ENCODE measurements around the gene TMCO4.

The TMCO4 gene

DNA sequence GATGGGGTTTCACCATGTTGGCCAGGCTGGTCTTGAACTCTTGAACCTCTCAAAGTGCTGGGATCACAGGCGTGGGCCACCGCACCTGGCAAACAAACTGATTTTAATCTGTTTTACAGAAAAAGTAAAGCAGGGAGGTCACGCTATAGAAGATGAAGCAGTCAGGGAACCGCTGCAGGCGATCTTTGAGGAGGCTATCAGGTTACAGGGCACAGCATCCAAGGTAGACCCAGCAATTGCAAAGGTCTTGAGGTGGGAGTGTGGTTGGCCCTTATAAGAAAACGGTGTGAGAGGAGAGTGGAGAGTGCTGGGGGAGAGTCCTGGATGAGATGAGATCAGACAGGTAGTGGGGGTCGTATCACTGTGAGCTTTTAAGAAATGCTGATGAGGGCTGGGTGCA lies 2.6 kb upstream of the TMCO4 start:
- TF ChIP-seq, protein P1, sequence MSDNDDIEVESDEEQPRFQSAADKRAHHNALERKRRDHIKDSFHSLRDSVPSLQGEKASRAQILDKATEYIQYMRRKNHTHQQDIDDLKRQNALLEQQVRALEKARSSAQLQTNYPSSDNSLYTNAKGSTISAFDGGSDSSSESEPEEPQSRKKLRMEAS (IDR thresholded peaks at IDR 0.05): no peak
- TF ChIP-seq, protein P2, sequence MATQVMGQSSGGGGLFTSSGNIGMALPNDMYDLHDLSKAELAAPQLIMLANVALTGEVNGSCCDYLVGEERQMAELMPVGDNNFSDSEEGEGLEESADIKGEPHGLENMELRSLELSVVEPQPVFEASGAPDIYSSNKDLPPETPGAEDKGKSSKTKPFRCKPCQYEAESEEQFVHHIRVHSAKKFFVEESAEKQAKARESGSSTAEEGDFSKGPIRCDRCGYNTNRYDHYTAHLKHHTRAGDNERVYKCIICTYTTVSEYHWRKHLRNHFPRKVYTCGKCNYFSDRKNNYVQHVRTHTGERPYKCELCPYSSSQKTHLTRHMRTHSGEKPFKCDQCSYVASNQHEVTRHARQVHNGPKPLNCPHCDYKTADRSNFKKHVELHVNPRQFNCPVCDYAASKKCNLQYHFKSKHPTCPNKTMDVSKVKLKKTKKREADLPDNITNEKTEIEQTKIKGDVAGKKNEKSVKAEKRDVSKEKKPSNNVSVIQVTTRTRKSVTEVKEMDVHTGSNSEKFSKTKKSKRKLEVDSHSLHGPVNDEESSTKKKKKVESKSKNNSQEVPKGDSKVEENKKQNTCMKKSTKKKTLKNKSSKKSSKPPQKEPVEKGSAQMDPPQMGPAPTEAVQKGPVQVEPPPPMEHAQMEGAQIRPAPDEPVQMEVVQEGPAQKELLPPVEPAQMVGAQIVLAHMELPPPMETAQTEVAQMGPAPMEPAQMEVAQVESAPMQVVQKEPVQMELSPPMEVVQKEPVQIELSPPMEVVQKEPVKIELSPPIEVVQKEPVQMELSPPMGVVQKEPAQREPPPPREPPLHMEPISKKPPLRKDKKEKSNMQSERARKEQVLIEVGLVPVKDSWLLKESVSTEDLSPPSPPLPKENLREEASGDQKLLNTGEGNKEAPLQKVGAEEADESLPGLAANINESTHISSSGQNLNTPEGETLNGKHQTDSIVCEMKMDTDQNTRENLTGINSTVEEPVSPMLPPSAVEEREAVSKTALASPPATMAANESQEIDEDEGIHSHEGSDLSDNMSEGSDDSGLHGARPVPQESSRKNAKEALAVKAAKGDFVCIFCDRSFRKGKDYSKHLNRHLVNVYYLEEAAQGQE (IDR thresholded peaks at IDR 0.05; ENCODE audit: low read depth): no peak
- no peak for TF ChIP-seq EGR1 (IDR thresholded peaks at IDR 0.05)
- no peak for TF ChIP-seq ZBTB7A (IDR thresholded peaks at IDR 0.05; ENCODE audit: low read depth)
- no peak for TF ChIP-seq TAF1 (IDR thresholded peaks at IDR 0.05; ENCODE audit: low read depth)
- TF ChIP-seq RAD21 (IDR thresholded peaks at IDR 0.05; ENCODE audit: low read depth): no peak
- TF ChIP-seq, protein P3, sequence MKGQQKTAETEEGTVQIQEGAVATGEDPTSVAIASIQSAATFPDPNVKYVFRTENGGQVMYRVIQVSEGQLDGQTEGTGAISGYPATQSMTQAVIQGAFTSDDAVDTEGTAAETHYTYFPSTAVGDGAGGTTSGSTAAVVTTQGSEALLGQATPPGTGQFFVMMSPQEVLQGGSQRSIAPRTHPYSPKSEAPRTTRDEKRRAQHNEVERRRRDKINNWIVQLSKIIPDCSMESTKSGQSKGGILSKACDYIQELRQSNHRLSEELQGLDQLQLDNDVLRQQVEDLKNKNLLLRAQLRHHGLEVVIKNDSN (IDR thresholded peaks at IDR 0.05): no peak
- no peak for TF ChIP-seq TCF12 (IDR thresholded peaks at IDR 0.05; ENCODE audit: low read depth)
- no peak for TF ChIP-seq EP300 (IDR thresholded peaks at IDR 0.05; ENCODE audit: borderline replicate concordance)
- no peak for TF ChIP-seq CEBPB (IDR thresholded peaks at IDR 0.05)
- no peak for TF ChIP-seq TEAD4 (IDR thresholded peaks at IDR 0.05)
- no peak for TF ChIP-seq CREB1 (IDR thresholded peaks at IDR 0.05; ENCODE audit: low read depth)
- no peak for TF ChIP-seq YY1 (IDR thresholded peaks at IDR 0.05; ENCODE audit: low read depth)
- no peak for TF ChIP-seq NFIC (IDR thresholded peaks at IDR 0.05)
- no peak for TF ChIP-seq FOXM1 (IDR thresholded peaks at IDR 0.05; ENCODE audit: borderline replicate concordance, low read depth)

DNA sequence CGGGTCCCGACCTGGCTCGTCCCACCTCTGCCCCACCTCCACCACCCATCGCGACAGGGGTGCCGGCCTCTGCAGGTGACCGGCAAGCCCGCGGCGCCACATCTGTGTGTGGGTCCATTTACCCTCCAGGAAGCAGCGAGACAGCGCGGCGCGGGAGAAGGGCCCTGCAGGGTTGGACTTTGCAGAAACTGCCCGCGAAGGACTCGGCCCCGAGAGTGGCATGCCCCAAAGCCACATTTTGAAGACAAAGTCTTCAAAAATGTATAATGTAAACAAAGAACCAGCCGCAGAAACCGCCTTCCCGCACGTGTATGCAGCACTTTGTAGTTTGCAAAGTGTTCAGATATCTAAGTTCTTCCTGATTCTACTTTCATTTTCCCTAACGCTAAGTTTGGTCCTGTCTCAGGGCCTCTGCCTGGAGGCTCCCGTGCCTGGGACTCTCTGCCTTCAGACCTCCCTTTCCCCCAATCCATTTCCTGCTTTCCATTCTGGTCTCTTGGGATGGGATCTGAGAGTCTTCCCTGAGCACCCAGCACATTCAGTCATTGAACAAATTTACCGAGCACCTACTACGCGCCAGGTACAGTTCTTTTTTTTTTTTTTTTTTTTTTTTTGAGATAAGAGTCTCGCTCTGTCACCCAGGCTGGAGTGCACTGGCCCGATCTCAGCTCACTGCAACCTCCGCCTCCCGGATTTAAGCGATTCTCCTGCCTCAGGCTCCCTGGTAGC lies 524 bp upstream of the TMCO4 start:
- TF ChIP-seq TCF12 (IDR thresholded peaks at IDR 0.05; ENCODE audit: low read depth): peak; percentile 48; the same call in 1 of the 2 replicates
- TF ChIP-seq, protein P1 (IDR thresholded peaks at IDR 0.05): peak; percentile 83
- TF ChIP-seq TAF1 (IDR thresholded peaks at IDR 0.05; ENCODE audit: low read depth): peak; percentile 16; the same call in 1 of the 2 replicates
- no peak for TF ChIP-seq FOXM1 (IDR thresholded peaks at IDR 0.05; ENCODE audit: borderline replicate concordance, low read depth)

DNA sequence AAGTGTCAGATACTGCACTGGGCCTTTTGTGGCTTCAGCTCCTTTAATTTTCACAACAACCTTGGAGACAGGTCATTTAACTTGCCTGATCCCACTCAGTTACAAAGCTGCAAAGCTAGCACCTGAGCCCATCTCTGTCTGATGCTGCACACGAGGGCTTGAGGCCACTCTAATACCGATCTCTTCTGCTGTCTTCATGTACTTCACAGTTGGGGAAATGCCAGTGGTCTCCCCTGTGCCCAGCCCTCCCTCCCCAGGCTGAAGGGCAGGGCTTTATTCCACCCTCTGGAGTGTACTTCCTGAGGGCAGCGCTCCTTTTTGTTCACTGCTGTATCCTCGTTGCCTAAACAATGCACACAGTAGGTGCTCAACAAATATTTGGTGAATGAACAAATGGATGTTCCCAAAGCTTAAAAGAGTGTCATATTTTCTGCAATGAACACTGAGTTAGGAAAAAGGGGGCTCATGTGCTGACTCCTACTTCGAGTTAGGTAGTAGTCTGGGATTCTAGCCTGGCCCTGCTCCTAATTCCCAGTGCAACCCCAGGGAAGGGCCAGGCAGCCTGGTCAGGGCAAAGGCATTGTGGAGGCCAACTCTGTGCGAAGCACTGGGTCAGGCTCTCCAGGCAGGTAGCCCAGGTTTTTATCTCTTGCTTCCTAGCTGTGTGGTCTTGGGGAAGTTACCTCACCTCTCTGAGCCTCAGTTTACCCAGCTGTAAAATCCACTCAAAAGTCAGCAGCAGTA lies 1.1 kb downstream of the TMCO4 start:
- TF ChIP-seq CEBPB (IDR thresholded peaks at IDR 0.05): no peak
- TF ChIP-seq, protein P3 (IDR thresholded peaks at IDR 0.05): no peak
- no peak for TF ChIP-seq CREB1 (IDR thresholded peaks at IDR 0.05; ENCODE audit: low read depth)
- no peak for TF ChIP-seq TAF1 (IDR thresholded peaks at IDR 0.05; ENCODE audit: low read depth)
- no peak for TF ChIP-seq RAD21 (IDR thresholded peaks at IDR 0.05; ENCODE audit: low read depth)
- TF ChIP-seq TCF12 (IDR thresholded peaks at IDR 0.05; ENCODE audit: low read depth): no peak

DNA sequence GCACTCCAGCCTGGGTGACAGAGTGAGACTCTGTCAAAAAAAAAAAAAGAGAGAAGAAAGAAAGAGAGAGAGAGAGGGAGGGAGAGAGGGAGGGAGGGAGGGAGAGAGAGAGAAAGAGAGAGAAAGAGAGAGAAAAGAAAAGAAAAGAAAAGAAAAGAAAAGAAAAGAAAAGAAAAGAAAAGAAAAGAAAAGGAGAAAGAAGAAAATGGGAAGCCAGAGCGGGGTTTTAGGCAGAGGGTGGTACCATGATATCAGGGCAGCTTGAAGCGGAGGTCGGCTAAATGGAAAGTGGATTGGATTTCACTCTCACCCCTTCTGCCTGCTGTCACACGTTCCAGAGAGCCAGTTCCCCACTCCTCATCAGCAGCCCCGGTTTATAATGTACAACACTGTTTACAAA lies 1.9 kb downstream of the TMCO4 start:
- TF ChIP-seq TAF1 (IDR thresholded peaks at IDR 0.05; ENCODE audit: low read depth) (no peak), RAD21 (IDR thresholded peaks at IDR 0.05; ENCODE audit: low read depth) (no peak), CREB1 (IDR thresholded peaks at IDR 0.05; ENCODE audit: low read depth) (no peak), EGR1 (IDR thresholded peaks at IDR 0.05) (no peak), EP300 (IDR thresholded peaks at IDR 0.05; ENCODE audit: borderline replicate concordance) (no peak), NFIC (IDR thresholded peaks at IDR 0.05) (no peak), TCF12 (IDR thresholded peaks at IDR 0.05; ENCODE audit: low read depth) (no peak), CEBPB (IDR thresholded peaks at IDR 0.05) (no peak), FOXM1 (IDR thresholded peaks at IDR 0.05; ENCODE audit: borderline replicate concordance, low read depth) (no peak), ZBTB7A (IDR thresholded peaks at IDR 0.05; ENCODE audit: low read depth) (no peak), TEAD4 (IDR thresholded peaks at IDR 0.05) (no peak), YY1 (IDR thresholded peaks at IDR 0.05; ENCODE audit: low read depth) (no peak)
- TF ChIP-seq, protein P1 (IDR thresholded peaks at IDR 0.05): no peak
- TF ChIP-seq, protein P2 (IDR thresholded peaks at IDR 0.05; ENCODE audit: low read depth): no peak
- TF ChIP-seq, protein P3 (IDR thresholded peaks at IDR 0.05): no peak

DNA sequence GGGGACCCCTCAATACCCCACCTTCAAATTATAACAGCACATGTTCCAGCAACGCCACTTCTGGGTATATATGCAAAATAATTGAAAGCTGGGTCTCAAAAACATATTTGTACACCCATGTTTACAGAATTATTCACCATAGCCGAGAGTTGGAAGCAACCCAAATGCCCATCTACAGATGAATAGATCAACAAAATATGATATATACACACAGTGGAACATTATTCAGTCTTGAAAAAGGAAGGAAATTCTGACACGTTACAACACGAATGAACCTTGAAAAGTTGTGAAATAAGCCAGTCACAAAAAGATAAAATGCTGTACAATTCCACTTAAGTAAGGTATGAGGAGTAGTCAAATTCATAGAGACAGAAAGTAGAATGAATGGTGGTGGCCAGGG lies 5.1 kb downstream of the TMCO4 start:
- TF ChIP-seq TAF1 (IDR thresholded peaks at IDR 0.05; ENCODE audit: low read depth) (no peak), FOXM1 (IDR thresholded peaks at IDR 0.05; ENCODE audit: borderline replicate concordance, low read depth) (no peak), CEBPB (IDR thresholded peaks at IDR 0.05) (no peak), TCF12 (IDR thresholded peaks at IDR 0.05; ENCODE audit: low read depth) (no peak), TEAD4 (IDR thresholded peaks at IDR 0.05) (no peak), EP300 (IDR thresholded peaks at IDR 0.05; ENCODE audit: borderline replicate concordance) (no peak), RAD21 (IDR thresholded peaks at IDR 0.05; ENCODE audit: low read depth) (no peak), YY1 (IDR thresholded peaks at IDR 0.05; ENCODE audit: low read depth) (no peak), NFIC (IDR thresholded peaks at IDR 0.05) (no peak), CREB1 (IDR thresholded peaks at IDR 0.05; ENCODE audit: low read depth) (no peak), ZBTB7A (IDR thresholded peaks at IDR 0.05; ENCODE audit: low read depth) (no peak), EGR1 (IDR thresholded peaks at IDR 0.05) (no peak)
- TF ChIP-seq, protein P1 (IDR thresholded peaks at IDR 0.05): no peak
- TF ChIP-seq, protein P3 (IDR thresholded peaks at IDR 0.05): no peak
- TF ChIP-seq, protein P2 (IDR thresholded peaks at IDR 0.05; ENCODE audit: low read depth): no peak
